Liver (tissue), 9 donors: ENCODE measurements around the gene TBC1D9. TPM values are rescaled to one million over a fixed set of nuclear protein-coding genes. Genes with fewer than 3 reads are reported as not detected.

Experiments used
- DNase-seq: peaks from one replicate; pipeline ENCODE4 v3.0.0-alpha.2; 2017; ENCODE audit warnings: low spot score
- H3K27ac ChIP-seq, 2 donors: one replicate each; pipeline ENCODE4 v1.7.0; 2013; ENCODE audit warnings: inconsistent platforms in 2 of 2, low read length in 2 of 2, control low read depth in 1 of 2, low read depth in 1 of 2, mild to moderate bottlenecking in 1 of 2
- H3K27me3 ChIP-seq, 4 donors: one replicate each; pipeline versions ENCODE4 v1.6.1 to v1.7.0; 2013; ENCODE audit warnings: low read length in 3 of 4, inconsistent platforms in 1 of 4, mild to moderate bottlenecking in 1 of 4, moderate library complexity in 1 of 4; ENCODE audit not compliant: control insufficient read depth in 4 of 4, insufficient read depth in 4 of 4
- H3K36me3 ChIP-seq, 4 donors: one replicate each; pipeline versions ENCODE4 v1.6.1 to v1.7.0; 2013; ENCODE audit warnings: low read length in 3 of 4, mild to moderate bottlenecking in 3 of 4, low read depth in 1 of 4, moderate library complexity in 1 of 4; ENCODE audit not compliant: control insufficient read depth in 4 of 4, insufficient read depth in 3 of 4
- H3K4me1 ChIP-seq, 4 donors: one replicate each; pipeline versions ENCODE4 v1.6.1 to v1.7.0; 2013; ENCODE audit warnings: low read length in 3 of 4, mild to moderate bottlenecking in 3 of 4, moderate library complexity in 1 of 4; ENCODE audit not compliant: control insufficient read depth in 4 of 4, insufficient read depth in 4 of 4
- H3K4me3 ChIP-seq, 3 donors: one replicate each; pipeline versions ENCODE4 v1.6.1 to v1.7.0; 2013; ENCODE audit warnings: low read length in 3 of 3, control low read depth in 1 of 3, low read depth in 1 of 3, mild to moderate bottlenecking in 1 of 3
- H3K9ac ChIP-seq, 2 donors: one replicate each; pipeline ENCODE4 v1.7.0; 2013; ENCODE audit warnings: low read length in 2 of 2, mild to moderate bottlenecking in 2 of 2, moderate library complexity in 2 of 2, control low read depth in 1 of 2, low read depth in 1 of 2
- H3K9me3 ChIP-seq, 4 donors: one replicate each; pipeline versions ENCODE4 v1.6.1 to v1.7.0; 2013; ENCODE audit warnings: low read length in 3 of 4; ENCODE audit not compliant: control insufficient read depth in 4 of 4
- EGR1 ChIP-seq, 2 donors: IDR thresholded peaks; 2 replicates each; pipeline ENCODE4 v1.6.1; 2016 to 2018; ENCODE audit warnings: antibody characterized with exemption in 2 of 2, low read depth in 2 of 2
- FOXA1 ChIP-seq: IDR thresholded peaks from 2 replicates; pipeline ENCODE4 v1.6.1; 2016; ENCODE audit warnings: antibody characterized with exemption
- FOXA2 ChIP-seq: IDR thresholded peaks from 2 replicates; pipeline ENCODE4 v1.6.1; 2016; ENCODE audit warnings: antibody characterized with exemption
- GABPA ChIP-seq, 2 donors: IDR thresholded peaks in 1 of 2; conservative IDR thresholded peaks in 1 of 2; 2 replicates each; pipeline ENCODE4 v1.6.1; 2016; ENCODE audit warnings: antibody characterized with exemption in 2 of 2, mild to moderate bottlenecking in 1 of 2, moderate library complexity in 1 of 2
- HNF4A ChIP-seq, 2 donors: conservative IDR thresholded peaks; 2 replicates each; pipeline ENCODE4 v1.6.1; 2016; ENCODE audit warnings: antibody characterized with exemption in 2 of 2, mild to moderate bottlenecking in 2 of 2
- HNF4G ChIP-seq: IDR thresholded peaks from 2 replicates; pipeline ENCODE4 v1.6.1; 2016; ENCODE audit warnings: antibody characterized with exemption
- JUND ChIP-seq, 2 donors: IDR thresholded peaks; 2 replicates each; pipeline ENCODE4 v1.6.1; 2016; ENCODE audit warnings: antibody characterized with exemption in 2 of 2
- NR2F2 ChIP-seq: IDR thresholded peaks from 2 replicates; pipeline ENCODE4 v1.6.1; 2016; ENCODE audit warnings: antibody characterized with exemption
- RAD21 ChIP-seq, 2 donors: IDR thresholded peaks; 2 replicates each; pipeline ENCODE4 v1.6.1; 2016; ENCODE audit warnings: antibody characterized with exemption in 2 of 2, mild to moderate bottlenecking in 2 of 2
- RXRA ChIP-seq, 2 donors: IDR thresholded peaks; 2 replicates each; pipeline ENCODE4 v1.6.1; 2017 to 2018; ENCODE audit warnings: antibody characterized with exemption in 2 of 2, mild to moderate bottlenecking in 1 of 2
- SP1 ChIP-seq: IDR thresholded peaks from 2 replicates; pipeline ENCODE4 v1.6.1; 2018; ENCODE audit warnings: antibody characterized with exemption, mild to moderate bottlenecking
- TAF1 ChIP-seq: conservative IDR thresholded peaks from 2 replicates; pipeline ENCODE4 v1.6.1; 2016; ENCODE audit warnings: antibody characterized with exemption, mild to moderate bottlenecking
- YY1 ChIP-seq: IDR thresholded peaks from 2 replicates; pipeline ENCODE4 v1.6.1; 2016; ENCODE audit warnings: antibody characterized with exemption, mild to moderate bottlenecking
- WGBS: extraction: QIAGEN DNeasy Blood & Tissue Kit; methylation state at CpG from one replicate; pipeline ENCODE4 v1.1.7; 2013; 5-methylcytosine and 5-hydroxymethylcytosine counted together
- polyA plus RNA-seq, 2 donors: library from polyadenylated mRNA; stranded (reverse) in 1 of 2; unstranded in 1 of 2; fragments of 200-250 nt in 1 of 2; fragments of >200 nt in 1 of 2; fragmentation: Nextera tagmentation in 1 of 2; extraction: Ambion mirVana in 1 of 2; gene quantifications; one replicate each; pipeline versions ENCODE4 v1.2.1 to v1.2.3, GENCODE V29; 2013 to 2015
- total RNA-seq, 2 donors: library from RNA; depleted of rRNA; stranded (reverse); fragments of >200 nt; gene quantifications; one replicate each; pipeline ENCODE4 v1.2.3, GENCODE V29; 2014
- TF ChIP-seq, protein P1 (sequence below): IDR thresholded peaks from 2 replicates; pipeline ENCODE4 v1.6.1; 2016; ENCODE audit warnings: antibody characterized with exemption
- TF ChIP-seq, protein P2 (sequence below): fragments of 150-350 bp; IDR thresholded peaks from 2 replicates; pipeline ENCODE4 v1.5.1; 2017; ENCODE audit warnings: improper control_type of control experiment, low read depth, low read length; ENCODE audit not compliant: missing input control
- TF ChIP-seq, protein P3 (sequence below): IDR thresholded peaks from 2 replicates; pipeline ENCODE4 v1.6.1; 2016; ENCODE audit warnings: antibody characterized with exemption
- TF ChIP-seq, protein P4 (sequence below): IDR thresholded peaks from 2 replicates; pipeline ENCODE4 v1.6.1; 2016; ENCODE audit warnings: antibody characterized with exemption
- TF ChIP-seq, protein P5 (sequence below): IDR thresholded peaks from 2 replicates; pipeline ENCODE4 v1.6.1; 2016; ENCODE audit warnings: antibody characterized with exemption, mild to moderate bottlenecking
- donor health status: healthy.
- donor health status: healthy.
- donor health status: healthy.
- donor health status: healthy.
- donor health status: healthy.

TBC1D9 gene
- total and polyA plus RNA-seq, 4 donors: 1.4 to 8.5 (median 6.3) TPM

DNA sequence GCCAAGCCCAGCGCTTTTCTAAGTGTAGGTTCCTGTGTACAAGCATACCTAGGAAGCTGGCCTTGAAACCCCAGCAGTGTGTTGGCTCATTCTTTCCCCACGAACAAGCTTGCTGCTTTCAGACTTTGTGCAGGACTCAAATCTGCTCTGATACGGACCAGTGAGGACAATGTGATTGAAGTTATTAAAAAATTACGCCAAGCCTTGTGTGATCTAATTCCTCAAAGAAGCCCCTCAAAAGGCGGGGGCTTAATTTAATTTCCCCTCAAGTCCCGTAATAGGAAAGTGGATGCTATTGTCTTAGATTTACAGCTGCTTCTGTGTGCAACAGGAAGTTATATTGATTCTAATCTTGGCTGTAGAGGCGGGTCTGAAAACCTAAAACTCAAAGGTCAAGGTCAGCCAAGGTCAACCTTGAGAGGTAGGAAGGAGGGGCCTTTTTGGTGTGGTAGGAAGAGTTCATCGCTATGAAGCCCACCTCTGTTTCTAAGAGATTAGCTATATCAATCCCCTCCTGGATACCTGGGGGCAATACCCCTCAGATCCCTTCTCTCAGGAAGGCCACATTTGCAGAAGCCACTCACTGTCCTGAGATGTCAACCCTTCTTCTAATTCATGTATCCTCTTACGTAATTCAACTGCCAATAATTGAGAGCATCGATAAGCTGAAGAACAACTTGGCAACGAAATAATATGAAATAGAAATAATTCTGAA lies 45.1 kb downstream of the TBC1D9 start:
- no peaks in the 10 kb centered on the region for H3K4me1 ChIP-seq
- H3K9ac ChIP-seq: no peak overlapping the region
- no peaks in the 10 kb centered on the region for H3K9me3 ChIP-seq
- no peak overlapping the region for H3K27ac ChIP-seq
- DNase-seq: no peak
- H3K36me3 ChIP-seq: no peaks in the 10 kb centered on the region
- peak; percentile 64 for TF ChIP-seq NR2F2
- TF ChIP-seq HNF4A (conservative IDR thresholded peaks at IDR 0.05): peak in 1 of 2 donors; percentile 22
- TF ChIP-seq RAD21 (IDR thresholded peaks at IDR 0.05): no peak
- 71% methylated on average over 11 of the region's 11 CpGs for WGBS
- H3K4me3 ChIP-seq: no peak overlapping the region
- no peaks in the 10 kb centered on the region for H3K27me3 ChIP-seq

DNA sequence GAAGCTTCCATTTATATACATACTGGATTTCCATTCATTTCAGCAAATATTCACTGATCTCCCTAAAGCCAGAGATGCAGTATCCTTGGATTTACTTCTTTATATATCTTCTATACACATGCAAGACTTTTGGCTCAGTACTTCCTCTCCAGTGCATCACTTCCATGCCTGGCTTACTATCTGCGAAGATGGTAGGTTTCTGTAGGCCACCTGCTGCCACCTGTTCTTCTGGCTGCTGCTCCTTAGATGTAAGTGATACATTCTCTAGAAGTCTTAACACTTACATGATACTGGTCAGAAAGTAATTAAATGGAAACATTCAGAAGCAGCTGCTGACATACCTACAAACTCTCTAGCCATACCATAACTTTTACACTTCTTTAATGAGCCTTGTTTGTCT lies 48.9 kb downstream of the TBC1D9 start:
- H3K9me3 ChIP-seq: no peaks in the 10 kb centered on the region
- H3K4me3 ChIP-seq: no peak overlapping the region
- no peaks in the 10 kb centered on the region for H3K36me3 ChIP-seq
- H3K27me3 ChIP-seq: no peaks in the 10 kb centered on the region
- DNase-seq: no peak
- TF ChIP-seq, protein P1, sequence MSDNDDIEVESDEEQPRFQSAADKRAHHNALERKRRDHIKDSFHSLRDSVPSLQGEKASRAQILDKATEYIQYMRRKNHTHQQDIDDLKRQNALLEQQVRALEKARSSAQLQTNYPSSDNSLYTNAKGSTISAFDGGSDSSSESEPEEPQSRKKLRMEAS: no peak
- peaks cover 3 to 8% (median 5%) of the 10 kb centered on the region in 4 donors for H3K4me1 ChIP-seq
- H3K9ac ChIP-seq: no peak overlapping the region
- WGBS: 95% methylated on average over 1 of the region's 1 CpG
- H3K27ac ChIP-seq: no peak overlapping the region

DNA sequence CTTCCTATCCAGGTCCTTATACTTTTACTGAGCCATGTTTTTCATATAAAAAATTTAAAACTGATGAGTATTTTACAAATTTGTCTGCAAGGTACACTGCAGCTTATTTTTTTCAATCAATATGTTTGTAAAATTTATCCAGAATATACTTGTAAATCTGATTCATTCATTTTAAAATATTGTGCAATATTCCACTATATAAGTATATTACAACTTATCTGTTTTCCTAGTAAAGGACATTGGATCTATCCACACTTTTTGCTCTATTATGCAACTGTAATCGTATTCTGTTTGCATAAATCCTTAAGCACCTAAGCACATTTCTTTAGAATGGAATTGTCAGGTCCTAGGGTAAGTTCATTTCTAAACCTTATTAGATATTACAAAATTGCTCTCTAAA lies 49.5 kb downstream of the TBC1D9 start:
- TF ChIP-seq RAD21 (IDR thresholded peaks at IDR 0.05) (no peak), EGR1 (IDR thresholded peaks at IDR 0.05; ENCODE audit: low read depth in 2 of 2) (no peak), NR2F2 (no peak), GABPA (IDR thresholded peaks at IDR 0.05 in 1 of 2, conservative IDR thresholded peaks at IDR 0.05 in 1 of 2) (no peak), HNF4G (no peak), FOXA2 (no peak), RXRA (IDR thresholded peaks at IDR 0.05) (no peak), SP1 (no peak), HNF4A (conservative IDR thresholded peaks at IDR 0.05) (no peak), JUND (IDR thresholded peaks at IDR 0.05) (no peak), FOXA1 (no peak), TAF1 (no peak), YY1 (no peak)
- TF ChIP-seq, protein P2, sequence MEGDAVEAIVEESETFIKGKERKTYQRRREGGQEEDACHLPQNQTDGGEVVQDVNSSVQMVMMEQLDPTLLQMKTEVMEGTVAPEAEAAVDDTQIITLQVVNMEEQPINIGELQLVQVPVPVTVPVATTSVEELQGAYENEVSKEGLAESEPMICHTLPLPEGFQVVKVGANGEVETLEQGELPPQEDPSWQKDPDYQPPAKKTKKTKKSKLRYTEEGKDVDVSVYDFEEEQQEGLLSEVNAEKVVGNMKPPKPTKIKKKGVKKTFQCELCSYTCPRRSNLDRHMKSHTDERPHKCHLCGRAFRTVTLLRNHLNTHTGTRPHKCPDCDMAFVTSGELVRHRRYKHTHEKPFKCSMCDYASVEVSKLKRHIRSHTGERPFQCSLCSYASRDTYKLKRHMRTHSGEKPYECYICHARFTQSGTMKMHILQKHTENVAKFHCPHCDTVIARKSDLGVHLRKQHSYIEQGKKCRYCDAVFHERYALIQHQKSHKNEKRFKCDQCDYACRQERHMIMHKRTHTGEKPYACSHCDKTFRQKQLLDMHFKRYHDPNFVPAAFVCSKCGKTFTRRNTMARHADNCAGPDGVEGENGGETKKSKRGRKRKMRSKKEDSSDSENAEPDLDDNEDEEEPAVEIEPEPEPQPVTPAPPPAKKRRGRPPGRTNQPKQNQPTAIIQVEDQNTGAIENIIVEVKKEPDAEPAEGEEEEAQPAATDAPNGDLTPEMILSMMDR: no peak
- TF ChIP-seq, protein P3, sequence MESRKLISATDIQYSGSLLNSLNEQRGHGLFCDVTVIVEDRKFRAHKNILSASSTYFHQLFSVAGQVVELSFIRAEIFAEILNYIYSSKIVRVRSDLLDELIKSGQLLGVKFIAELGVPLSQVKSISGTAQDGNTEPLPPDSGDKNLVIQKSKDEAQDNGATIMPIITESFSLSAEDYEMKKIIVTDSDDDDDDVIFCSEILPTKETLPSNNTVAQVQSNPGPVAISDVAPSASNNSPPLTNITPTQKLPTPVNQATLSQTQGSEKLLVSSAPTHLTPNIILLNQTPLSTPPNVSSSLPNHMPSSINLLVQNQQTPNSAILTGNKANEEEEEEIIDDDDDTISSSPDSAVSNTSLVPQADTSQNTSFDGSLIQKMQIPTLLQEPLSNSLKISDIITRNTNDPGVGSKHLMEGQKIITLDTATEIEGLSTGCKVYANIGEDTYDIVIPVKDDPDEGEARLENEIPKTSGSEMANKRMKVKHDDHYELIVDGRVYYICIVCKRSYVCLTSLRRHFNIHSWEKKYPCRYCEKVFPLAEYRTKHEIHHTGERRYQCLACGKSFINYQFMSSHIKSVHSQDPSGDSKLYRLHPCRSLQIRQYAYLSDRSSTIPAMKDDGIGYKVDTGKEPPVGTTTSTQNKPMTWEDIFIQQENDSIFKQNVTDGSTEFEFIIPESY: no peak
- TF ChIP-seq, protein P1: no peak
- TF ChIP-seq, protein P4, sequence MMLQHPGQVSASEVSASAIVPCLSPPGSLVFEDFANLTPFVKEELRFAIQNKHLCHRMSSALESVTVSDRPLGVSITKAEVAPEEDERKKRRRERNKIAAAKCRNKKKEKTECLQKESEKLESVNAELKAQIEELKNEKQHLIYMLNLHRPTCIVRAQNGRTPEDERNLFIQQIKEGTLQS: no peak
- TF ChIP-seq, protein P5, sequence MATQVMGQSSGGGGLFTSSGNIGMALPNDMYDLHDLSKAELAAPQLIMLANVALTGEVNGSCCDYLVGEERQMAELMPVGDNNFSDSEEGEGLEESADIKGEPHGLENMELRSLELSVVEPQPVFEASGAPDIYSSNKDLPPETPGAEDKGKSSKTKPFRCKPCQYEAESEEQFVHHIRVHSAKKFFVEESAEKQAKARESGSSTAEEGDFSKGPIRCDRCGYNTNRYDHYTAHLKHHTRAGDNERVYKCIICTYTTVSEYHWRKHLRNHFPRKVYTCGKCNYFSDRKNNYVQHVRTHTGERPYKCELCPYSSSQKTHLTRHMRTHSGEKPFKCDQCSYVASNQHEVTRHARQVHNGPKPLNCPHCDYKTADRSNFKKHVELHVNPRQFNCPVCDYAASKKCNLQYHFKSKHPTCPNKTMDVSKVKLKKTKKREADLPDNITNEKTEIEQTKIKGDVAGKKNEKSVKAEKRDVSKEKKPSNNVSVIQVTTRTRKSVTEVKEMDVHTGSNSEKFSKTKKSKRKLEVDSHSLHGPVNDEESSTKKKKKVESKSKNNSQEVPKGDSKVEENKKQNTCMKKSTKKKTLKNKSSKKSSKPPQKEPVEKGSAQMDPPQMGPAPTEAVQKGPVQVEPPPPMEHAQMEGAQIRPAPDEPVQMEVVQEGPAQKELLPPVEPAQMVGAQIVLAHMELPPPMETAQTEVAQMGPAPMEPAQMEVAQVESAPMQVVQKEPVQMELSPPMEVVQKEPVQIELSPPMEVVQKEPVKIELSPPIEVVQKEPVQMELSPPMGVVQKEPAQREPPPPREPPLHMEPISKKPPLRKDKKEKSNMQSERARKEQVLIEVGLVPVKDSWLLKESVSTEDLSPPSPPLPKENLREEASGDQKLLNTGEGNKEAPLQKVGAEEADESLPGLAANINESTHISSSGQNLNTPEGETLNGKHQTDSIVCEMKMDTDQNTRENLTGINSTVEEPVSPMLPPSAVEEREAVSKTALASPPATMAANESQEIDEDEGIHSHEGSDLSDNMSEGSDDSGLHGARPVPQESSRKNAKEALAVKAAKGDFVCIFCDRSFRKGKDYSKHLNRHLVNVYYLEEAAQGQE: no peak
- Histone ChIP-seq H3K27me3 (no peaks in the 10 kb centered on the region), H3K9ac (no peak overlapping the region), H3K4me3 (no peak overlapping the region), H3K36me3 (no peaks in the 10 kb centered on the region), H3K27ac (no peak overlapping the region), H3K4me1 (peaks cover 3 to 8% (median 5%) of the 10 kb centered on the region in 4 donors), H3K9me3 (no peaks in the 10 kb centered on the region)
- no peak for DNase-seq
- 37% methylated on average over 1 of the region's 1 CpG for WGBS
